HEK293T (cell line): ENCODE measurements around the gene CSTPP1.

Experiments
- ELF4 ChIP-seq: fragments of 450-650 bp; IDR thresholded peaks from 2 replicates; pipeline ENCODE4 v1.6.1; 2017; ENCODE audit warnings: antibody characterized with exemption
- FOXA1 ChIP-seq: fragments of 450-650 bp; IDR thresholded peaks from 2 replicates; pipeline ENCODE4 v1.6.1; 2016; ENCODE audit warnings: mild to moderate bottlenecking
- NFRKB ChIP-seq: fragments of 450-650 bp; IDR thresholded peaks from 2 replicates; pipeline ENCODE4 v1.6.1; 2016; ENCODE audit warnings: mild to moderate bottlenecking, moderate library complexity
- SUZ12 ChIP-seq: fragments of 450-650 bp; IDR thresholded peaks from 2 replicates; pipeline ENCODE4 v1.6.1; 2016; ENCODE audit warnings: mild to moderate bottlenecking

GRCh38 chr11:47121731-47122130 is 185.2 kb downstream of the CSTPP1 start:
- TF ChIP-seq ELF4 (no peak), NFRKB (no peak), SUZ12 (no peak), FOXA1 (no peak)
